ENCODE data around the gene H2AZ1. TPM values are rescaled to one million over a fixed set of nuclear protein-coding genes. Genes with fewer than 3 reads are reported as not detected.

H2AZ1 gene
- total RNA-seq, 1 donor from 2014 or later = 386 TPM

DNA sequence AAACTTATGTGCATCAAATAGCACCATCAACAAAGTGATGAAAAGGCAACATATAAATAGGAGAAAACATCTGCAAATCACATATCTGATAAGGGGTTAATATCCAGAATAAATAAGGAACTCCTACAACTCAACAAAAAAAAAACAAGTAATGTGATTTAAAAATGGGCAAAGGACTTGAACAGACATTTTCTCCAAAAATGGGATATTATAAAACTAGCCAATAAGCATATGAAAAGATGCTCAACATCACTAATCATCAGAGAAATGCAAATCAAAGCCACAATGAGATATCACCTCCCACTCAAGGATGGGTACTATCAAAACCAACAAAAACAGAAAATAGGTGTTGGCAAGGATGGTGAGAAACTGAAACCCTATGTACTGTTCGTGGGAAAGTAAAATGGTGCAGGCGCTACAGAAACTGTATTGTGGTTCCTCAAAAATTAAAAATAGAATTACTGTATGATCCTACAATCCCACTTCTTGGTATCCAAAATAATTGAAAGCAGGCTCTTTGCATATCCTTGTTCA is 6.1 kb downstream of the H2AZ1 start:
- Mint-ChIP-seq H3K4me1 (ENCODE audit: unreplicated experiment) (peaks cover 25% of the 10 kb centered on the region), H3K36me3 (peaks cover 34% of the 10 kb centered on the region), H3K9me3 (no peaks in the 10 kb centered on the region), H3K27ac (no peak overlapping the region), H3K27me3 (no peaks in the 10 kb centered on the region), H3K4me3 (peak overlapping the region; percentile 25)
- no peak for DNase-seq (ENCODE audit: extremely low spot score, unreplicated experiment)
- TF ChIP-seq CTCF (conservative IDR thresholded peaks at IDR 0.05) = no peak

DNA sequence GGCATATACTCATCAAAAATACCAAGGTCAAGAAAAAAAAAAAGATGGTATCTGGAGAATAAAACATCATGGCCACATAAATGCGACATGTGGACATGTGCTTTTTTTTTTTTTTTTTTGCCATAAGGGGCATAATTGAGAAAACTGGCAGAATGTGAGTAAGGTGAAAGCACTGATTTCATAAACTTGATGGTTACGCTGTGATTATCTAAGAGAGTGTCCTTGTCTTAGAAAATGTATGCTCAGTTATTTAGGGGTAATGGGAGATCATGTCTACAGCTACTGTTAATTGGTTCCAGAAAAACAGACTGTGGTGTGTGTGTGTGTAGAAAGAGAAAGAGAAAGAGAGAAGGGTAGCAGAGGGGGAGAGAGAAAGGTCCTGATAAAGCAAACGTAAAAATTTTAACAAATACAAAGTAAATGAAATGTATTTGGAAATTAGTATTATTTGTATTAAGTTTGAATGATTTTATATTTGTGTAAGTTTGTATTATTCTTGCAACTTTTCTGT is 11.8 kb downstream of the H2AZ1 start:
- no peak for TF ChIP-seq CTCF (conservative IDR thresholded peaks at IDR 0.05)
- no peaks in the 10 kb centered on the region for H3K9me3 Mint-ChIP-seq
- H3K36me3 Mint-ChIP-seq = peaks cover 40% of the 10 kb centered on the region
- H3K27me3 Mint-ChIP-seq = no peaks in the 10 kb centered on the region
- H3K4me1 Mint-ChIP-seq (ENCODE audit: unreplicated experiment) = no peaks in the 10 kb centered on the region
- no peak for DNase-seq (ENCODE audit: extremely low spot score, unreplicated experiment)
- H3K27ac Mint-ChIP-seq = no peak overlapping the region
- no peak overlapping the region for H3K4me3 Mint-ChIP-seq

DNA sequence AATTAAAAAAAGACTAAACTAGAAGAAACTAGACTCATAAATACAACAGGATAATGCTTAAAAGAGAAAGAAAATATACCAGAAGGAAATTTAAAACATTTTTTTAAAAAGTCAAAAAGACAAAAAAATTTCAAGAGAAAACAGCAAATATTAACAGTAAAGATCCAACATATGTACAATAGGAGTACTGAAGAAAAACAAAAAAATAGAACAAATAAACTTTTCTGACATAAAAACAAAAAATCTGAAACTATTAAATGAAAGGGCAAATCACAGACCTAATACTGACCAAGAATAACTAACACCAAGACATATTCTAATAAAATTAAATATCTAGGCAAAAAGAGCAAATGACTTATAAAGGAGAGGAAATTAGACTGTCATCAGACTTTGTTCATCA is 15.2 kb downstream of the H2AZ1 start:
- no peak for TF ChIP-seq CTCF (conservative IDR thresholded peaks at IDR 0.05)
- DNase-seq (ENCODE audit: extremely low spot score, unreplicated experiment) = no peak
- Mint-ChIP-seq H3K27ac (no peak overlapping the region), H3K27me3 (no peaks in the 10 kb centered on the region), H3K4me3 (no peak overlapping the region), H3K36me3 (peaks cover 42% of the 10 kb centered on the region), H3K4me1 (ENCODE audit: unreplicated experiment) (no peaks in the 10 kb centered on the region), H3K9me3 (no peaks in the 10 kb centered on the region)

DNA sequence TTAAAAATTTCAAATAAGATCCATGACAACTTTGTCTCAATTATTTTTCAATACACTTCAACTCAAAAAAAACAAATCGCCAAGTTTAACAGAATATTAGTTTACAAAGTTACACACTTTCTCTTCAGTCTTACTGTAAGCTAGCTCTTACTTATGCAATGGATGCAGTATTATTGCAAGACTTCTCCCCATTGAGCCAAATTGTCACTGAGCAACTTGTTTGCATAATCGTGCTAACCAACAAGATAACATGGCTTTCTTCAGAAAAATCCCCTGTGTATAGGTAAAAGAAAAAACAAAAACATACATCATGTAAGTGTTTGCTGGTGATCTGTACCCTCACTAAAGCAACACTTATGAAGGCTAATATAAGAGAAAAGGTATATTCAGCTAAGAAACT is 22.5 kb downstream of the H2AZ1 start:
- no peak for DNase-seq (ENCODE audit: extremely low spot score, unreplicated experiment)
- H3K27me3 Mint-ChIP-seq = no peaks in the 10 kb centered on the region
- peaks cover 23% of the 10 kb centered on the region for H3K36me3 Mint-ChIP-seq
- no peak for TF ChIP-seq CTCF (conservative IDR thresholded peaks at IDR 0.05)
- H3K9me3 Mint-ChIP-seq = no peaks in the 10 kb centered on the region
- no peak overlapping the region for H3K4me3 Mint-ChIP-seq
- H3K4me1 Mint-ChIP-seq (ENCODE audit: unreplicated experiment) = no peaks in the 10 kb centered on the region
- no peak overlapping the region for H3K27ac Mint-ChIP-seq

- Mint-ChIP-seq H3K4me1 (ENCODE audit: unreplicated experiment) (no peaks in the 10 kb centered on the region), H3K9me3 (peaks cover 10% of the 10 kb centered on the region), H3K4me3 (no peak overlapping the region), H3K36me3 (peaks cover 29% of the 10 kb centered on the region), H3K27me3 (no peaks in the 10 kb centered on the region), H3K27ac (no peak overlapping the region)
- no peak for DNase-seq (ENCODE audit: extremely low spot score, unreplicated experiment)
- no peak for TF ChIP-seq CTCF (conservative IDR thresholded peaks at IDR 0.05)
These were observed 28.9 kb downstream of the H2AZ1 start for GRCh38 chr4:99921174-99921573.

DNA sequence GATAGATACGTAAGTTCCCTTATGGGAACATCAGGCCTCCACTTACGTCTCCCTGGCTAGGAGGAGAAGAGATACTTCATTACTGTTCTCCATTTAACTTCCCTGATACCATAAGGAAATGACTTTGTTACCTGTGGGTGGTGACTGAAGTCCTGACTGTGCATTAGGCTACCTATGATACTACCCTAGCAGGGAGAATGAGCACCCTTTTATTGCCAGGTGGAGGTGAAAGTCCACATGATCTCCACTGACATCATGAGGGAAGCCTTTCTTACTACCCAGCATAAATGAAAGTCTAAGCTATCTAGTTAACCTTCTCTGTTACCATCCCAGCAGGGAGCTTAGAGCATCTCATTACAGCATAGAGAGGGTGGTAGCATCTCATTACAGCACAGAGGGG is 31.4 kb downstream of the H2AZ1 start:
- DNase-seq (ENCODE audit: extremely low spot score, unreplicated experiment) = no peak
- TF ChIP-seq CTCF (conservative IDR thresholded peaks at IDR 0.05) = no peak
- Mint-ChIP-seq H3K27me3 (no peaks in the 10 kb centered on the region), H3K4me3 (no peak overlapping the region), H3K27ac (no peak overlapping the region), H3K9me3 (peaks cover 10% of the 10 kb centered on the region), H3K36me3 (peaks cover 42% of the 10 kb centered on the region), H3K4me1 (ENCODE audit: unreplicated experiment) (no peaks in the 10 kb centered on the region)
